OCI-M2 (cell line): Measurements from ENCODE around the gene FBLN1.

Experiments
- DNase-seq: peaks from one replicate; lab custom pipeline; 2025; ENCODE audit not compliant: unreplicated experiment; lab: John Stamatoyannopoulos, UW

The FBLN1 gene

DNA sequence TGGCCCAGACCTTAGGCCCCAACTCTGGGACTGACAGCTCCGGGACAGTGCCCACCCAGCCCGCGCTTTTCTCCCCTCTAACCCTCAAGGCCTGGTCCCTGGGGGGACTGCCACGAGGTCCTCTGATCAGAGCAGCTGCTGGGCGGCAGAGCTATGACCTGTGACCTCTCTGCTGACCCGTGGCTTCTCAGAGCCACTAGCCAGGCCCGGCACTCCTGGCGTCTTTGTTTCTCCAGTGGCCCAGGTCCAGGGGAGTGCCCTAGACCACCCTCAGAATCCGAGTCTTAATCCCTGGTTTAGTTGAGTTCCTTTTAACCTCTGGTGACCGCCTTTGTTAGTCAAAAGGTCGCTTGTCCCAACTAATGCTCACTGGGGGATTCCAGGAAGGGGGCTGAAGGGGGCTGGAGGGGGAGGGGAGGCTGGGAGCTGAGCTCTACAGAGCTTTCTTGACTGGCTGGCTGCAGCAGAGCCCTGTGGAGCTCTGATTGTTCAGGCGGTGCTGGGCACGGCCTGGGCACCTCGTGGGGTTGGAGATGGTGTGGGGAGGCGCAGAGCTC is 1.2 kb downstream of the FBLN1 start:
- DNase-seq: no peak

DNA sequence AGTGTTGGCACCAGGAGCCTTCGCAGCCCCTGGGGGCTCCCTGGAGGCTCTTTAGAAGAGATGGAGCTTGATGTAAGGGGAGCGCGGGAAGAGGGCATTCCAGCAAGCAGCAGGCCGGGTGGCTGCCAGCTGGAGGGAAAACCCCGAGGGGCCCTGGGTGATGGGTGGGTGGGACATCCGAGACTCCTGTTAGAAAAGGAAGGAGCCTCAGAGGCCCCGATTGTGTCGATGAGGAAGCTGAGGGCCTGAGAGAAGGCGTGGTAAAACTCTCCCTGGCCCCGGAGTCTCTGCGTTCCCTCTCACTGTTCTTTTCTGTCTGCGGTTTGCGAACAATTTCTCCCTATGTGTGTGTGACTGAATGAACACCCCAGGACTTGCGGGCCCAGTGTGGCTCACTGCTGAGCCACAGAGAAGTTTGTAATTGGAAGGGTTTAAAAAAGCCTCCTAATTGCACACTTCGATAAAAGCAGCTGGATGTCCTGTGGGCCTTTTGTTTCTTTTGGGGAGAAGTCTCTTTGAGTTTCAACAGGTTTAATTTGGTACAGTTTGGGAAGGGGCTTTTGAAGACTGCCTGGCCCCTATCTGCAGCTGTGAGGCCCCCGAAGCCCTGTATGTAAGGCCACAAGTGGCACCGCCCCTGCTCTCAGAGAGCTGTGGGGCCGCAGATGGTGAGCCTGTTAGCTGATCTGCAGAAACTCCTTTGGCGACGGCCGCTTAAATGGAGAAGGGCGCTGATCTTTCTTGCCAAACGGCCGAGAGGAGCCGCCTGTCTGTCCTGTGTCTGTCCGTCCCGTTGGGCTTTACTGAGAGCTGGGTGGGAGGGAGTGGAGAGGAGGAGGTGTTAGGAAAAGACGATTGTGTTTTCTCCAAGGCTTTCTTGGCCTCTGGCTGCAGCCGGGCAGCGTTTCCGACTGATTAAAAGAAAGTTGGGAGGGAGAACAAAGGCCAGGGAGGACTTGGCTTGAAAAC is 2.0 kb downstream of the FBLN1 start:
- no peak for DNase-seq

DNA sequence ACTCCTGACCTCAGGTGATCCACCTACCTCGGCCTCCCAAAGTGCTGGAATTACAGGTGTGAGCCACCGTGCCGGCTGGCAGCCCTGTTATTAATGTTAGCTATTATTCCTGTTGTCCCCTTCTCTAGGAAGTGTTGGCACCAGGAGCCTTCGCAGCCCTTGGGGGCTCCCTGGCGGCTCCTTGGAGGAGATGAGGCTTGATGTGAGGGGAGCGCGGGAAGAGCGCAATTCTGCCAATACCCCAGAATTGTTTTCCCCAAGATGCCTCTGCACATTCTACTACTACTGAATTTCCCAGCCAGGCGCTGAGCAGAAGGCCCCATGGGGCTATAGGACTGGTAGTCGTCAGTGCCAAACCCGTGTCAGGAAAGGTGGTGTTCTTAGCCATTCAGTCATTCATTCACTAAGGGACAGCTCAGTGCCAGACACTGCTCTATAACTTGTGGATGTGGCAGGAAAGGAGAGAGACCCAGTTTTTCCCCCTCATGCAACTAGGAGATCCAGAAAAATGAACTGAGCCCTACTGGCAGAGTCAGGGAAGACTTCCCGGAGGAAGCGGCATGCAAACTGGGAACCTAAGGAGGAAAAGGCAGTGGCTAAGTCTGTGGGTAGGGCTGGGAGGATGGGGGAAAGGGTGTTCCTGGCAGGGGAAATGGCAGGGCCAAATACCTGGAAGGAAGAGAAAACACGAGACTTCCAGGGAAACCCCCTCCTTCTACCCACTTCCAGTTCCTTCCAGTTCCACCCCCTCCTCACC is 3.5 kb downstream of the FBLN1 start:
- no peak for DNase-seq

DNA sequence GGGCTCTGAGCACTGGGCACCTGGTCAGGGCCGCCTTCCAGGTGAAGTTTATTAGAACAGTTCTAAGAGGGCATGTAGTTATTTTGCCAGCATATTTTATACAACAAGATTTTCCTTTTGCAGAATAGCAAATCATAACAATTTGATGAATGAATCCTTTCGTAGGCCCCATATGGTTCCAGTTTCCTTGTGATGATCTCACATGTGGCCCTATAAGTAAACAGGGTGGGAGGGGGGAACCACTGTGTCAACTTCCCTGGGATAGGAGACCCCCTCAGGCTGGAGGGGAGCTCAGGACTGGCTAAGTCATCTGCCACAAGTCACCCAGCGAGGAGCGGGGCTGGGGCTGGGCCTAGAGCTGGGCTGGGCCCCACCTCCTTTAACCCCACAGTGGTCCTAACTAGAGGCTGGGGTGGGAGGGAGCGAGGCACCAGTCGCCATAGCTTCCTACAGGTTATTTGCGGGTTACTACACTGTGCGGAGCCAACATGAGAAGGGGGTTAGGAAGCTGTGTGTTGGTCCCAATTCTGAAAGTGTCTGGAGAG is 4.2 kb downstream of the FBLN1 start:
- no peak for DNase-seq

DNA sequence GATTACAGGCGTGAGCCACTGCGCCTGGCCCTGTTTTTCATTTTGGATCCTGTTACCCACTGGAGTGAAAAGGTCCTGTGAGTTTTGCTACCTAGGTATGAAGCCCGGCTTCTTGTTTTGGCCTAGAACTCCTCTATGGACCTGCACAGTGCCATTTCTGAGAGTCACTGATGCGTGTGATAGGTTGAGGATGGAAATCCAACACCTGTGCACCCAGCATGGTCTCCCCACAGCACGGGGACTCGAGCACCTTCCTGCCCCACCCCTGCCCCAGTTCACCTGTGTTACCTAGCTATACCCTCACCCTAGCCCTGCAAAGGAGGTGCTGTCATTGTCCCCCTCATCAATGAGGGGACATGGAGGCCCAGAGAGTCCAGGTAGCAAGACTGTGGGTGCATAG is 5.1 kb downstream of the FBLN1 start:
- DNase-seq: no peak

DNA sequence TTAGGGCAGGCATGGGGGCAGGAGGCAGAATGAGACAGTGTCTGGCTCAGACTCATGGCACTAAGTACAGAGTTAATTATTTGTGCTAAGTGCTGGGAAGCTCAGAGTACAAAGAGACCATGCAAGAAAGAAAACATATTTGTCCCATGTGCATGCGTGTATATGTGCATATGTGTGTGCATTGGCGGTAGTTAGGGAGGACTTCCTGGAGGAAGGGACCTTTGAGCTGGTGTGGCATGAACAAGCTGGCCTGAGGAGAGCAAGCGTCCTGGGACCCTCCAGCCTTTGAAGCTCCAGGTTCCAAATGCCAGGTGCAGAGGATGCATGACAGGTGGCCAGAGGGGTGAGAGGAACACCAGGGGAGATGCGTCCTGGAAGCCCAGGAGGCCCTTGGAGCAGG is 6.1 kb downstream of the FBLN1 start:
- no peak for DNase-seq

DNA sequence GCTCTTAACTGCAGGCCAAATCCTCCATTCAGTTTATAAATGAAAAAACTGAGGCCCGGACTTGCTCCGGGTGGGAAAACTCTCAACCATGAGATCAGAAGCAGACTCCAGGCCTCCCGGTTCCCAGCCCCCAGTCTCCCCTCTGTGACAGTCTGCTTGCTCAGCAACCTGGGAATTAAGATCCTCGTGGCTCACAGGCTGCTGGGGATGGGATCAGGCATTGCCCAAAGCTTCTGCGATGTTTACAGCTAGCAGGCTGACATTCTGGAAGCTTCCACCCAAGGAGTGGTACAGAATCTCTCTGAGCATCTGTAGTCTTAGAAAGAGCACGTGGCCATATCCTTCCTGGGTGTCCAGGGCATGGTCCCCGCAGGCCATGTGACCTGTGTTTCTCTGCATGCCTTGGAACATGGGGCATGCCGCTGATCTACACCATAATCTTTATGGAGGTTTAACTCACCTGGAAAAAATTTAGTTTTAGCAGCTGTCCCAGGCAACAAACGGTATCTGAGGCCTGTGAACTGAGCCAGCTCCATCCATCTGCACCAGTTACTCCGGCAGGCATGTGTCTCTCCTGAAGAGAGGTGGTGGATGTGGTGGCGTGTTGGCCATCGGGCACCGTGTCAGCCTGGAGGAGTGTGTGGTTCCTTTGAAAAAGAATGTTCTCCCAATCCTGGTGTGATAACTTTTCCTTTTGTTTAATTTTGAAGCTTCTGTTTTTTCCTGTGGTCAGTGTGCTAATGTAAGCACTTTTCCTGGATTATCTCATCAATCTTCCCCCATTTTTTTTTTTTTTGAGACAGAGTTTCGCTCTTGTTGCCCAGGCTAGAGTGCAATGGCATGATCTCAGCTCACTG is 7.9 kb downstream of the FBLN1 start:
- DNase-seq: no peak

DNA sequence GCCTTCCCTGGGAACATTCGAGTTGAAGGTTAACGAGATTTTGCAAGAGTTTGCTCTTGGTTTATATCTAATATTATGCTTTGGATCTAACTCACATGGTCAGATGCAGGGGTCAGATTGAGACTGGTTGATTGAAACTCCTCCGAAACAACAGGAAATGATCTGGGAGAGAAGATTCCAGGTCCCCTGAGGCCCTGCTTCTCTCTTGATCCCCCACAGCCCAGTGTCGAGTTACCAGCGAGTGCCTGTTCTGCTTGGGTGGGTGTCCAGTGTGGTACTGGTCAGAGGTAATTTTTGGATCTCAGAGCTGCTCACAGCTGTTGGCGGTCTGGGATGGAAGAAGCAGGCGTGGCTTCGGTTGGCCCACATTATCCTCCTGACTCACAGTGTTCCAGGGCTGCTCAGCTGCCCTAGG is 9.2 kb downstream of the FBLN1 start:
- DNase-seq: no peak

DNA sequence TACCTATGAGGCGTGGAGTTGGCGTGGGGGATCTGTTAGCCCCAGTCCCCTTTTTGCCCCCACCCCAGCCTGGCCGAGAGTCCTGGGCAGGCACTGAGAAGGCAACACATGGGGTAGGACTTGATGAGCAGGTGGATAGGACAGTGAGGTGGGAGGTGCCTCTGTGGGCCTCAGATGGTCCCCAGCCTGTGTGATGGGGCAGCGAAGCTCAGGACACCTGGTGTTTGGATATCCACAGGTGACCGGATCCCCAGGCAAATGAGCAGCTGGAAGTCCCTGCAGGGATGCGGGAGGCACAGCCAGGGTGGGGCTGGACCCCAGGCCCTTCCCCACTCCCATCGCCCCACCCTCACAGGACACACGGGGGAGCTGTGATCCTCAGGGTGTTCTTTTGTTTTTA is 9.7 kb downstream of the FBLN1 start:
- DNase-seq: no peak

DNA sequence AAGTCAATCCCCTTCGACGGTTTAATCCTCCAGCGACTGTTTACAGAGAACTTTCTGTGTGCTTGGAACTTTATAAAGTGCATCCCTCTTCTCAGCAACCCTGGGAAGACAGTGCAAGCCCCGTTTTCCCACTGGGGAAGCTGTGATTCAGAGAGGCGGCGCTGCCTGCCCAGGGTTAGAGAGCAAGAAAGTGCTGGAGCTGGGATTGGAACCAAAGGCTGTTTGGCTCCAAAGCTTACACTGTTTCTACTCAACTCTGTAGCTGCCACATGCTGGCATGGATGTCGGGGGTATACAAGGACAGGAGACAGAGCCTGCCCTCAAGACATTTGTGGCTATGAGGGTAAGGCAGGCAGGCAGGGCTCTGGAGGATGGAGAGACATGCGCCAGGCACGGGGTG is 13.0 kb downstream of the FBLN1 start:
- DNase-seq: no peak

DNA sequence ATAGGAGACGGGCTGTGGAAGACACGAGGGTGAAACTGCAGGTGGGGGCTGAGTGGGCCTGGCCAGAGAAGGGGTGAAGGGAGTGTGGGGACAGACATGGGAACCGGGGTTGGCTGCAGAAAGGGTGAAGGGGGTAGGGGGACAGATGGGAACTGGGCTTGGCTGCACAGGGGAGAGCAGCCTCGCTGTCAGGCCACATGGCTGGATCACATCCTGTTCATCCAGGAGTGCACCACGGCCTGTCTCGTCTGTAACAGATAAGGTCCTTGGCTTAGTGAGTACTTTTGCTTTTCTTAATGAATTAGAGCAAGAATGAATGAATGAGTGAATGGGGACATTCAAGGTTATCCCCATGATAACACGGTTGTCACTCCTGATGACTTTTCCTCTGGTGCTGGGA is 13.5 kb downstream of the FBLN1 start:
- DNase-seq: no peak

DNA sequence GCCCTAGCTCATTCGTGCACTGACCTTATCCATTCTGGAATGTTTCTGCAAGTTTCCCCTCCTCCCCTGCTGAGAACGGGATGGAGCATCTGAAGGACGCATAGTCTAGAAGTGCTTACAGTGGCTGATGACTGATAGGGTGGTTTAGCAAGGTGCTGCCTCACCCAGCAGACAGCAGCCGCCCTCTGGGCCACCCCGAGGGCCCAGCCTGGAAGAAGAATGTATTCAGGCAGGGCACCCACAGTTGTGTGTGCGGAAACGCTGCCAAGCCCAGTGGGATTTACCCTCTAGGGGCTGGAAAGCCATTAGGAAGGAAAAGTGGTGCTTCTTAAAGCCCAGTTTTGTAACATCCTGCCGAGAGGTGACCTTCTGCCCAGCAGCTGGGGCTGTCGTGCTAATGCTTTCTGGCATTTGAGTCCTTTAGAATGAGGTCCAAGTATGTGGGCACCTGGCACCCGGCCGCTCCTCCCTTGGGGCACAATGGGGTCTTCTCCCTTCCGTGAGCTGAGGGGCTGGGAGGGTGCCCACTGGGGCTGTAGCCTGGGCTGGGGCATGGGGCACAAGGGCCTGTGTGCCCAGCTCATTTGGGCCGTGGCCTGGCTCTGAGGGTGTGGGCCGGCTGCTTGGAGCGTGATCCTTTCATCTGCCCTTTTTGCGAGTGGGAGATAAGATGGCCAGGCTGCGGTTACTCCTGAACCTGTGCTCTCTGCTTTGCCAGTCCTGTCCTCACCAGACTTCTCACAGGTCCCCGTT is 14.4 kb downstream of the FBLN1 start:
- no peak for DNase-seq

DNA sequence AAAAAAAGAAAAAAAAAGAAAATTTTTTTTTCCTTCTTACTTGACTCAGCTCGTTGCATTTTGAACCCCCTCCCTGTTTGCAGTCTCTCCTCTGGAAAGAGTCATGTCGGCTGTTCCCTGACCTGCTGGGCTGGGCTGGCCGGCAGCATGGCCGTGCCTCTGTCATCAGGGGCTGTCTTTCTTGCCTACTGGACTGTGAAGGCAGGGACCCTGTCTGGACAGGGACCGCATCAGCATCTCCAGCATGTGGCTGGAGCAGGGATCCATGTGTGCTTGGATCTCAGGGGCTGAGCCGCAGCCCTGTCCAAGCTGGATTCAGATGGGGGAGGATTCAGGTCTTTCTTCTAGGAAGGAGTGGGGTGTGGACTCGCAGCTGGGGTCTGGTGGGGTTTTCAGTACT is 15.5 kb downstream of the FBLN1 start:
- DNase-seq: no peak

DNA sequence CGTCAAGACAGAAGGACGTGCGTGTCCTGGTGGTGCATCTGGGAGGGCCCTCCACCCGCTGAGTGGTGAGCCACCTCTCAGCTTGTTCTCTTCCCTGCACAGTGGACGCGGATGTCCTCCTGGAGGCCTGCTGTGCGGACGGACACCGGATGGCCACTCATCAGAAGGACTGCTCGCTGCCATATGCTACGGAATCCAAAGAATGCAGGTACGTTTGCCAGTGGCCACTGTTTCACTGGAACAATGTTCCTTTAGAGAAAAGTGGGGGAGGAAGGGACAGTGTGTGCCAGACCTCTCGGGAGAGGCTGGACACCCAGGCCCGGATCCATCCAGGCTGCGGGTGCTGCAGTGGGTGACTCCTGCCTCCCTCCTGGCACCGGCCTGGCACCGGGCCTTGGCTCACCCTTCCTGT is 15.9 kb downstream of the FBLN1 start:
- DNase-seq: no peak

DNA sequence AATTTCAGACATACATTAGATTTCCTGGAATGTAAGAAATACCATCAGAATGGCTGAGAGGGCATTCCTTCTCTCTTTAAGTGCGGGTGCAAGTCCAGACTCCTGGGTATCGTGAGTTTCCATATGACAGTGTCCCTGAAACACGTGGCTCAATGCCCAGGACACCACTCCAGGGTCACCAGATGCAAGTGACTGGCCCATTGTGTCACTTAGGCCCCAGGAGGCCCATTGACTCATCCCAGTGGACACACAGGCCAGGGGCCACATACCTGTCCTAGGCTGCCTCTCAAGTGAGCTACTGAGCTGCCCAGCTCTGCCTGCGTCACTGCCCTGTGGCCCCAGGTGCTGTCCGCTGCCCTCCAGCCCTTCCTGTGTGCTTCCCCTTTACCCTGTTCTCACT is 18.5 kb downstream of the FBLN1 start:
- no peak for DNase-seq

DNA sequence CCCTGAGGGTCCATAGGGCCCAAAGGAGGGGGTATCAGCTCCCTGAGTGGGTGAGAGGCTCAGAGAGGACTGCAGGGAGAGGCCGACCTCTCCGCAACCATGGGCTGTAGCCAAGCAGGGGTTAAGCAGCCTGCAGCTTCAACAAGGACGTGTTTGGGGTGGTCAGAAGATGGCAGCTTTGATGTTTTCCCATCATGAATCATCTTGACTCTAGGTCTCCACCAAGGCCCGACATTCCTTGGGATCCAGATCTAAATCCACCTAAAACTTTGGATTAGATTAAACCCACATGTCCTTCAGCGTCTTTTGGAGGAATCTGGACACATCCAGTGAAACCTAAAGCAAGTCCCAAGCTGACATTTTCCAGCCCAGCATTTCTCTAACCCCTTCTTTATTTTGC is 19.8 kb downstream of the FBLN1 start:
- DNase-seq: no peak

DNA sequence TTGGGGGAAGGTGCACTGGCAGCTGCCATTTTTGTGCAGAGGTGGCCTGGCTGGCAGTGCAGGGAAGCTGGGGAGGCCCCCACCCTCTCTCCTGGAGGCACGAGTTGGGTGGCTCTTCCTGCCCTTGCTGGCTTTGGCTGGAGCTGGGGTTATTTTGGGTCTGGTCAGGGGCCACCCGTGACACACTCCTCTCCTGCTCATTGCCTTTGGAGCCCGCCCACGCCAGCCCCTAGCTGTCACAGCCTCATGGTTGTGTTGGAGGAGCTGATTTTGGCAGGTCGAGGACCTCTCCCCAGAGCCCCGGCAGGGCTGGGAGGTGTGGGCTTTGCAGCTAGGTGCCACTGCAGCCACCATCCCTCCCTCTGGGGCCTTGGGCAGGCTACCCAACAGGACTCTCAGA is 21.5 kb downstream of the FBLN1 start:
- no peak for DNase-seq

DNA sequence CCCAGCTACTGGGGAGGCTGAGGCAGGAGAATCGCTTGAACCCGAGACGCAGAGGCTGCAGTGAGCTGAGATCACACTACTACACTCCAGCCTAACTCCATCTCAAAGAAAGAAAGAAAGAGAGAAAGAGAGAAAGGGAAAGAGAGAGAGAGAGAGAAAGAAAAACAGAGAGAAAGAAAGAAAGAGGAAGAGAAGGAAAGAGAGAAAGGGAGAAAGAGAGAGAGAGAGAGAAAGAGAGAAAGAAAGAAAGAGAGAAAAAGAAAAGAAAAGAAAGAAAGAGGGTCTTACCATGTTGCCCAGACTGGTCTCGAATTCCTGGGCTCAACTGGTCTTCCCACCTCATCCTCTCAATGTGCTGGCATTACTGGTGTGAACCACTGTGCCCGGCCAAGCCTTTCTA is 22.3 kb downstream of the FBLN1 start:
- DNase-seq: no peak

DNA sequence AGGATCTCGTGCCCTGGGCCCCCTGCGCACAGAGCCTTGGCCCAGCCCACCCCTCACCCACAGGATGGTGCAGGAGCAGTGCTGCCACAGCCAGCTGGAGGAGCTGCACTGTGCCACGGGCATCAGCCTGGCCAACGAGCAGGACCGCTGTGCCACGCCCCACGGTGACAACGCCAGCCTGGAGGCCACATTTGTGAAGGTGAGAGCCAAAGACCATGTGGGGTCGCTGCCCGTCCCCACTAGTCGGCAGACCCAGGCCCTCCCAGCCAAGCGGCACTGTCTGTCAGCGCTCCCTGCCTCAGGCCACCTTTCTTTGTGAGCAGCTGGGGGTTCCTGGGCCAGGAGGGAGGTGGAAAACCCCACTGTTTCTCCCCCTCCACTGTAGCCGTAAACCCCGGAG is 22.8 kb downstream of the FBLN1 start:
- DNase-seq: no peak

DNA sequence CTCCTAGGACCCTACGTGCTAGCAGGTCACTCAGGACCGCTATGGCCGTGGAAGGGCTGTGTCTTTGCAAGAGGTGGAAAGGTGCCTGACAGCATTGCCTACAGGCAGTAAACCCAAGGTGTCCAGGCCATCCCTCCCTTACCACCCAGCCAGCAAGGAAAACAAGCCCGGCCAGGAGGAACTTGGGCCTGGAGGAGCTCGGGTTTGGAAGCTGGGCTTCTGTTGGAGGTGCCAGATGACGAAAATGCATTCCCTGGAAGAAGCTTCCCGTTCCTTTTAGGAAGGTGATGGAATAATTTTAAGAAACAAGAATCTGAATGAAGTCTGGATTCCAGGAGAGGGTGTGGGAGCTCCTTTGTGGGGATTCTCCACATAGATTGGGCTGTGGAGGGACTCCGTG is 23.6 kb downstream of the FBLN1 start:
- no peak for DNase-seq
